HUDEP-2 (cell line): ENCODE measurements around the gene SLC25A4.
"Not testable (repeated sequence)": the region's sequence is repeated elsewhere in the genome, so short reads cannot be mapped to it uniquely, and the experiment has no call there.

Experiments used
- DNase-seq, 76 experiments: peaks; one replicate each; lab custom pipeline; 2025; ENCODE audit not compliant: unreplicated experiment in 76 of 76; lab: John Stamatoyannopoulos, UW

The SLC25A4 gene

DNA sequence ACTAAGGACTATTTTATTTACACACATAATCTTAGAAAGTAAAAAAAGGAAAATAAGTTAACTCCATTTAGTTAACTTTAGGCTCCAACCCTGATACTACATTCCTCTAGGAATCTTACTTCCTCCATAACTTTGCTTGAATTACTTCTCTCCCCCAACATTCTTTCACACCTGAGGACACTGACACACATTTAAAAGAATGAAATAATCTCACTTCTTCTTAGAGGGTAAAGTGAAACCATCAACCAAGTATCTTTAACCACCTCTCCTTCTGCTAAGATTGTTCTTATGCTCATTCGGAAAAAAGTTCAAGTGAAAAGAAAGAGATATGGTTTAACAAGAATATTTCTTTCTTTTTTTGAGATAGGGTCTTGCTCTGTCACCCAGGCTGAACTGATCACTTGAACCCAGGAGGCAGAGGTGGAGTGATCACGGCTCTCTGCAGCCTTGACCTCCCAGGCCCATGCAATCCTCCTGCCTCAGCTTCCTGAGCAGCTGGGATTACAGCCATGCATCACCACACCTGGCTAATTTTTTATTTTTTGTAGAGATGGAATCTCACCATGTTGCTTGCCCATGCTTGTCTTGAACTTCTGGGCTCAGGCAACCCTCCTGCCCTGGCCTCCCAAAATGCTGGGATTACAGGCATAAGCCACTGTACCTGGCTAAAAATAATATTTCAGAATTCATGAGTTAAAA is 28.5 kb downstream of the SLC25A4 start:
- no peak for DNase-seq

- no peak for DNase-seq
These were observed 36.4 kb downstream of the SLC25A4 start for GRCh38 chr4:185179488-185179887.

DNA sequence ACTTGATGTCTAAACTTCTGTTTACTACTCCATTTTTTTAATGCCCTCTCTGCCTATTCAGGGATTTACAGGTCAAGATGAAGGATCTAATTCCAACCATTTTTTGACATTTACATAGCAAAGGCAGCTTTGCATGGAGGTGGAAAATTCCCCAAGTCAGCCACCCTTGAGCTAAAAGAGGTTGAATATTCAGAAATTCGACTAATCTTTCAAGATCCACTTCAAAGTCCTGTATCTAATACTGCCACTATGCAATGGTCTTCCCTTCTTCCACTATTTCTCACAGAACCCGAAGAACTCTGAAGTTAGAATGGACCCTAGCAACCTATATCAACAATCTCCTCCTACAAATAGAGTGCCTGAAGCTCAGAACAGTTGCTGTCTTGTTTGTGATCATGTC is 39.2 kb downstream of the SLC25A4 start:
- DNase-seq: no peak

GRCh38 chr4:185183622-185184281 is 40.7 kb downstream of the SLC25A4 start:
- DNase-seq: peak in 70 of 76 experiments; percentile 7 to 82 (median 64)

GRCh38 chr4:185186769-185187168 is 43.7 kb downstream of the SLC25A4 start:
- DNase-seq: no peak

DNA sequence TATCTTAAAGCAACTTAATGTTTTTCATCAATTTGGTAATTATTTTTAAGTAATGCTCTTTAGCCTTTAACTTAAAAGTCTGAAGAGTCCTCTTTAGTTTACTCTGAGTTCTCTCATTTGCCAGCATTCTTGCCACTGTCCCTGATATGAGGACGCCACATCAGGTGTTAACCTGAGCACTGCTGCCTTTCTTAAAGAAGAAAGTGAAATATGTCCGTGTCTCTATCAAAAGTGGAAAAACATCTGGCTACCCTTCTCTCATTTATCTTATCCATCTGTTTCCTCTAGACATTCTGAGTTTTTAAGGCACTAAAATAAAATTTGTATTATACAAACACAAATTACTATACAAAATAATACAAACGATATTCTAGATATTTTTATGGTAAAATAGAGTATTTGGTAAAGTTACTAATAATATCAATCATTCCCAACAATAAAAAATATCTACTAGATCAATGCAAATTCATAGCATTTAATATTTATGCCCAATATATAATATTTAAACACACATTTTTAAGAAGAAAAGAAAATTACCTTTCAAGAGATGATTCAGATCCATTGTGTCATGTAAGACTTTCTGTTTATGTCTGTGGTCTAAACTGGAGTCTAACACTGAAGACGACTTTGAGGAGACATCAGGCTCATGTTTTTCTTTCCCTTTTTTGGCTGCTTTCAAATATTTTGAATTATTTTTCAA is 46.7 kb downstream of the SLC25A4 start:
- DNase-seq: no peak

DNA sequence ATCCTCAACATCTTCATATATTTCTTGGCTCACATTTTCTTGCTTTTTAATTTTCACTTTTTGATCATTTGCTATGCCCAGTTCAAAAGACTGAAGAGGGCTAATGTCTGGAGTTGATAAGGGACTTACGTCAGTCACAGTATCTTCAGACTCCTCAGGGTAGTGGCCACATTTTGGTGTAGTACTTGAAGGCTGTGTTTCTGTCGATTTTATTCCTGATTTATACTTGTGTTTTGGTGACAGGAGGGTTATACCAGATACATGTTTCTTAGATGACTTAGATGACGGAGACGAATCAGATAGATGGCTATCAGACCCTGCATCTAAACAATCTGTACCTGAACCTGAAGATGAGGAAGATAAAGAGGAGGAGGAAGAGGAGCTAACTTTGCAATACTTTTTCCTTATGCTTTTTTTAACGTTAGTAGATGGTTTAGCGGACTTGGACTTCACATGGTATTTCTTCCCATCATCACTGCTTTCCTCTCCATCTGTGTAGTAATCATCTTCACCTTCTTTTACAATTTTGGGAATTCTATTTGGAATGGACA is 47.3 kb downstream of the SLC25A4 start:
- peak in 19 of 76 experiments; percentile 3 to 52 (median 22) for DNase-seq

DNA sequence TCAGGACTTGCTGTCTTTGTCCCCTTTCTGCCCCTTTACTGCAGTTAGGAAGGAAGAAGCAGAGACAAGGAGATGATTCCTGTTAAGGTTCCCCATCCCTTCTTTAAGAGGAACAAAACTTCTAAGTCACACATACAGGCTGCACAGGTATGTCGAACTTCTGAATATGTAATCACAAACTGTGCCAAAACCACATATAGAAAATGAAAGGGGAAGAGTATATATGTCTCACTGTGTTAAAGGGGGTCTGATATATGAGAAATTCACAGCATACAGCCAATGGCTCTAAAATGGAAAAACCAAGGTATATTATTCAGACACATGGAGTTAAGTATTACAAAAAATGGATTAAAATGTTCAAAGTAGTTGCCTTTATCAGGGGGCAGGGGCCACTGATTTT is 49.0 kb downstream of the SLC25A4 start:
- DNase-seq: no peak

DNA sequence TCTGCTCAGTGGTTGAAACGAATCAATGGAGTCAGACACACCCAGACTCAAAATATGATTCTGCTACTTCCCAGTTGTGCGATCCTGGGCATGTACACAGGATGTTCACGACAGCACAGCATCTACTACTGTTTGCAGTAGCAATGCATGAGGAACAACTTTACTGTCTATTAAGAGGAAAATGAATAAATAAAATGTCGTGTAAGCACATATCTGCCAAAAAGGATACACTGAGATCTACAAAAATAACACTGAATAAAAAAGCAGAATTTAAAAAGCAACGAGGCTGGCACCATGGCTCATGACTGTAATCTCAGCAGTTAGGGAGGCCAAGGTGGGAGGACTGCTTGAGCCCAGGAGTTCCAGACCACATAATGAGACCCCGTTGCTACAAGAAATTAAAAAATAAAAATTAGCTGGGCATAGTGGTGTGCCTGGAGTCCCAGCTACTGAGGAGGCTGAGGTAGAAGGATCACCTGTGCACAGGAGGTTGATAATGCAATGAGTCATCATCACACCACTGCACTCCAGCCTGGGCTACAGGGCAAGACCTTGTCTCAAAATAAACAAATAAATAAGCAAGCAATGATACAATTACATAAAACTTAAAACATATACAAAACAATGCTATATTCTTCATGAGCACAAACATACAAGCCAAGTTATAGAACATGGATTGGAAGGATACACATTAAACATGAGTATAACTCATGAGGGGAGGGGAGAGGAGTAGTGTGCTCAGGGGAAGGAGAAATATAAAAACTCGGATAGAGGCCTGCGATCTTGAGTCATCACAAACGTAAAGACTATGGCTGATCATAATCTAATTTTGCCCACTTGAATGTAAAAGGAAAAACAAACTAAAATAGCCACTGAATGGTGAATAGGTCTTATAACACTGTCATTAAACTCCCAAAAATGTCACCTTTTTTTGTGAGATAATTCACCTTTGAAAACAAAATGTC is 52.1 kb downstream of the SLC25A4 start:
- DNase-seq: no peak

GRCh38 chr4:185196437-185196836 is 53.4 kb downstream of the SLC25A4 start:
- no peak for DNase-seq

- not testable (repeated sequence) for DNase-seq
These were observed 55.1 kb downstream of the SLC25A4 start for GRCh38 chr4:185198189-185198588.
